ENCODE results near the gene ZBTB7C. TPM values are rescaled to one million over a fixed set of nuclear protein-coding genes. Genes with fewer than 3 reads are reported as not detected.

The ZBTB7C gene
- total RNA-seq, 1 donor from 2014 or later = 0.61 TPM

GRCh38 chr18:48263914-48264902 is 145.0 kb downstream of the ZBTB7C start:
- no peak for TF ChIP-seq CTCF (conservative IDR thresholded peaks at IDR 0.05)
- no peaks in the 10 kb centered on the region for H3K27me3 Mint-ChIP-seq (ENCODE audit: low read depth)
- H3K27ac Mint-ChIP-seq (ENCODE audit: unreplicated experiment) = no peak overlapping the region
- no peaks in the 10 kb centered on the region for H3K9me3 Mint-ChIP-seq
- no peaks in the 10 kb centered on the region for H3K36me3 Mint-ChIP-seq (ENCODE audit: low read depth)
- no peak for DNase-seq (ENCODE audit: low read depth, low spot score)
- peaks cover 31% of the 10 kb centered on the region for H3K4me1 Mint-ChIP-seq
- no peak overlapping the region for H3K4me3 Mint-ChIP-seq

GRCh38 chr18:48263192-48263853 is 145.9 kb downstream of the ZBTB7C start:
- H3K4me1 Mint-ChIP-seq = peaks cover 31% of the 10 kb centered on the region
- no peak overlapping the region for H3K4me3 Mint-ChIP-seq
- no peak for TF ChIP-seq CTCF (conservative IDR thresholded peaks at IDR 0.05)

GRCh38 chr18:48260237-48260636 is 148.9 kb downstream of the ZBTB7C start:
- DNase-seq (ENCODE audit: low read depth, low spot score) = no peak
- no peak for TF ChIP-seq CTCF (conservative IDR thresholded peaks at IDR 0.05)
- H3K9me3 Mint-ChIP-seq = no peaks in the 10 kb centered on the region
- no peaks in the 10 kb centered on the region for H3K27me3 Mint-ChIP-seq (ENCODE audit: low read depth)
- H3K27ac Mint-ChIP-seq (ENCODE audit: unreplicated experiment) = no peak overlapping the region
- no peak overlapping the region for H3K4me3 Mint-ChIP-seq
- peaks cover 19% of the 10 kb centered on the region for H3K4me1 Mint-ChIP-seq
- no peaks in the 10 kb centered on the region for H3K36me3 Mint-ChIP-seq (ENCODE audit: low read depth)

More at GRCh38 chr18:48263192-48263853, 145.9 kb downstream of the ZBTB7C start:
- no peak for DNase-seq (ENCODE audit: low read depth, low spot score)
- Mint-ChIP-seq H3K27me3 (ENCODE audit: low read depth) (no peaks in the 10 kb centered on the region), H3K9me3 (no peaks in the 10 kb centered on the region), H3K27ac (ENCODE audit: unreplicated experiment) (peak overlapping the region; percentile 60), H3K36me3 (ENCODE audit: low read depth) (no peaks in the 10 kb centered on the region)

GRCh38 chr18:48256848-48257247 is 152.3 kb downstream of the ZBTB7C start:
- H3K4me1 Mint-ChIP-seq = no peaks in the 10 kb centered on the region
- no peak for TF ChIP-seq CTCF (conservative IDR thresholded peaks at IDR 0.05)
- H3K4me3 Mint-ChIP-seq = no peak overlapping the region

GRCh38 chr18:48254077-48254602 is 155.0 kb downstream of the ZBTB7C start:
- Mint-ChIP-seq H3K9me3 (peaks cover 5% of the 10 kb centered on the region), H3K27me3 (ENCODE audit: low read depth) (no peaks in the 10 kb centered on the region), H3K36me3 (ENCODE audit: low read depth) (no peaks in the 10 kb centered on the region), H3K27ac (ENCODE audit: unreplicated experiment) (no peak overlapping the region), H3K4me3 (no peak overlapping the region), H3K4me1 (no peaks in the 10 kb centered on the region)
- TF ChIP-seq CTCF (conservative IDR thresholded peaks at IDR 0.05) = no peak
- DNase-seq (ENCODE audit: low read depth, low spot score) = no peak

More at GRCh38 chr18:48256848-48257247, 152.3 kb downstream of the ZBTB7C start:
- no peak for DNase-seq (ENCODE audit: low read depth, low spot score)
- H3K9me3 Mint-ChIP-seq = peaks cover 5% of the 10 kb centered on the region
- H3K27me3 Mint-ChIP-seq (ENCODE audit: low read depth) = no peaks in the 10 kb centered on the region
- no peak overlapping the region for H3K27ac Mint-ChIP-seq (ENCODE audit: unreplicated experiment)
- H3K36me3 Mint-ChIP-seq (ENCODE audit: low read depth) = no peaks in the 10 kb centered on the region

All from neural crest cell (in vitro differentiated cells).